Measurements from ENCODE around the gene CXCR3. TPM values are rescaled to one million over a fixed set of nuclear protein-coding genes. Genes with fewer than 3 reads are reported as not detected.

The CXCR3 gene
- total and polyA plus RNA-seq, 10 of the 15 experiments (the other 5 are each of a cell fraction or from before 2014, with no cell fraction given), result 1.4 to 48.2 (median 15.7) TPM

DNA sequence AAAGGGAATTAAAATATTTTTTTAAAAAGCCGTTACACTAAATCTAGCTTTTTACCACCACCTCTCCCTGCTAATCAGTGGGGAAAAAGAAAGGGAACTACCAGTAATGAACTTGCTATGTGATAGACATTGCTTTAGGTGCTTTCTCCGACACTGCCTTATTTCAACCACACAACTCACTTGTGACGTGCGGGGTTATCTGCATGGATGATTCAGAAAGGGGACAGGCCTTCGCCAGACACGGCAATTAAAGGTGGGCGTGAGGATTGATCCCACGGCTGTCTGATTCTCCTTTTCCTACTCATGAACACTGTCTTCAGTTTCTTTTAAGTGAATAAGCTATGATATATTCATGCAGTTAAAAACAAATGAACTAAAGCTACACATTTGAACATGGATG, 882 bp upstream of the CXCR3 start (continued):
- TF ChIP-seq, protein P1, sequence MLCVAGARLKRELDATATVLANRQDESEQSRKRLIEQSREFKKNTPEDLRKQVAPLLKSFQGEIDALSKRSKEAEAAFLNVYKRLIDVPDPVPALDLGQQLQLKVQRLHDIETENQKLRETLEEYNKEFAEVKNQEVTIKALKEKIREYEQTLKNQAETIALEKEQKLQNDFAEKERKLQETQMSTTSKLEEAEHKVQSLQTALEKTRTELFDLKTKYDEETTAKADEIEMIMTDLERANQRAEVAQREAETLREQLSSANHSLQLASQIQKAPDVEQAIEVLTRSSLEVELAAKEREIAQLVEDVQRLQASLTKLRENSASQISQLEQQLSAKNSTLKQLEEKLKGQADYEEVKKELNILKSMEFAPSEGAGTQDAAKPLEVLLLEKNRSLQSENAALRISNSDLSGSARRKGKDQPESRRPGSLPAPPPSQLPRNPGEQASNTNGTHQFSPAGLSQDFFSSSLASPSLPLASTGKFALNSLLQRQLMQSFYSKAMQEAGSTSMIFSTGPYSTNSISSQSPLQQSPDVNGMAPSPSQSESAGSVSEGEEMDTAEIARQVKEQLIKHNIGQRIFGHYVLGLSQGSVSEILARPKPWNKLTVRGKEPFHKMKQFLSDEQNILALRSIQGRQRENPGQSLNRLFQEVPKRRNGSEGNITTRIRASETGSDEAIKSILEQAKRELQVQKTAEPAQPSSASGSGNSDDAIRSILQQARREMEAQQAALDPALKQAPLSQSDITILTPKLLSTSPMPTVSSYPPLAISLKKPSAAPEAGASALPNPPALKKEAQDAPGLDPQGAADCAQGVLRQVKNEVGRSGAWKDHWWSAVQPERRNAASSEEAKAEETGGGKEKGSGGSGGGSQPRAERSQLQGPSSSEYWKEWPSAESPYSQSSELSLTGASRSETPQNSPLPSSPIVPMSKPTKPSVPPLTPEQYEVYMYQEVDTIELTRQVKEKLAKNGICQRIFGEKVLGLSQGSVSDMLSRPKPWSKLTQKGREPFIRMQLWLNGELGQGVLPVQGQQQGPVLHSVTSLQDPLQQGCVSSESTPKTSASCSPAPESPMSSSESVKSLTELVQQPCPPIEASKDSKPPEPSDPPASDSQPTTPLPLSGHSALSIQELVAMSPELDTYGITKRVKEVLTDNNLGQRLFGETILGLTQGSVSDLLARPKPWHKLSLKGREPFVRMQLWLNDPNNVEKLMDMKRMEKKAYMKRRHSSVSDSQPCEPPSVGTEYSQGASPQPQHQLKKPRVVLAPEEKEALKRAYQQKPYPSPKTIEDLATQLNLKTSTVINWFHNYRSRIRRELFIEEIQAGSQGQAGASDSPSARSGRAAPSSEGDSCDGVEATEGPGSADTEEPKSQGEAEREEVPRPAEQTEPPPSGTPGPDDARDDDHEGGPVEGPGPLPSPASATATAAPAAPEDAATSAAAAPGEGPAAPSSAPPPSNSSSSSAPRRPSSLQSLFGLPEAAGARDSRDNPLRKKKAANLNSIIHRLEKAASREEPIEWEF (IDR thresholded peaks at IDR 0.05; ENCODE audit: insufficient replicate concordance, low read depth, low read length), result no peak
- TF ChIP-seq BACH1 (IDR thresholded peaks at IDR 0.05; ENCODE audit: borderline replicate concordance) (no peak), JUND (IDR thresholded peaks at IDR 0.05; ENCODE audit: low read depth, low read length) (no peak), FOXM1 (IDR thresholded peaks at IDR 0.05; ENCODE audit: low read depth, low read length) (no peak), SREBF2 (IDR thresholded peaks at IDR 0.05; ENCODE audit: low read length) (no peak), GATAD2B (conservative IDR thresholded peaks at IDR 0.05; ENCODE audit: low read depth) (no peak), CBX3 (IDR thresholded peaks at IDR 0.05; ENCODE audit: borderline replicate concordance, low read depth) (no peak), POLR2A (IDR thresholded peaks at IDR 0.05; ENCODE audit: low read depth, low read length) (no peak), PAX5 (IDR thresholded peaks at IDR 0.05; ENCODE audit: borderline replicate concordance, low read depth, low read length) (peak; percentile 87), MTA2 (IDR thresholded peaks at IDR 0.05; ENCODE audit: low read depth) (peak; percentile 93), MEF2A (IDR thresholded peaks at IDR 0.05; ENCODE audit: insufficient read depth, low read depth, low read length) (no peak), SUZ12 (IDR thresholded peaks at IDR 0.05; ENCODE audit: unreplicated experiment) (no peak), SUPT20H (IDR thresholded peaks at IDR 0.05; ENCODE audit: borderline replicate concordance, control insufficient read depth, low read depth, low read length) (no peak), SP1 (IDR thresholded peaks at IDR 0.05; ENCODE audit: low read depth, low read length) (peak; percentile 35), TCF12 (IDR thresholded peaks at IDR 0.05; ENCODE audit: low read depth, low read length) (peak; percentile 75), EED (IDR thresholded peaks at IDR 0.05; ENCODE audit: low read depth) (peak; percentile 55), CEBPB (IDR thresholded peaks at IDR 0.05; ENCODE audit: borderline replicate concordance in 1 of 2, low read depth in 2 of 2, low read length in 2 of 2) (no peak)
- TF ChIP-seq, protein P2, sequence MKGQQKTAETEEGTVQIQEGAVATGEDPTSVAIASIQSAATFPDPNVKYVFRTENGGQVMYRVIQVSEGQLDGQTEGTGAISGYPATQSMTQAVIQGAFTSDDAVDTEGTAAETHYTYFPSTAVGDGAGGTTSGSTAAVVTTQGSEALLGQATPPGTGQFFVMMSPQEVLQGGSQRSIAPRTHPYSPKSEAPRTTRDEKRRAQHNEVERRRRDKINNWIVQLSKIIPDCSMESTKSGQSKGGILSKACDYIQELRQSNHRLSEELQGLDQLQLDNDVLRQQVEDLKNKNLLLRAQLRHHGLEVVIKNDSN (IDR thresholded peaks at IDR 0.05; ENCODE audit: borderline replicate concordance, extremely low read length, insufficient read depth, low read depth, low read length), result no peak
